GM12878 (cell line): Measurements from ENCODE around the gene HUS1B. TPM values are rescaled to one million over a fixed set of nuclear protein-coding genes. Genes with fewer than 3 reads are reported as not detected.

Experiments used
- E4F1 ChIP-seq: fragments of 450-650 bp; IDR thresholded peaks from 2 replicates; pipeline ENCODE4 v1.6.1; 2018; ENCODE audit warnings: borderline replicate concordance, mild to moderate bottlenecking; ENCODE audit not compliant: partially characterized antibody
- MAX ChIP-seq: IDR thresholded peaks from 2 replicates; pipeline ENCODE4 v1.6.1; 2012; ENCODE audit warnings: low read depth, low read length, improper control_type of control experiment
- NR2C2 ChIP-seq: IDR thresholded peaks from 2 replicates; pipeline ENCODE4 v1.6.1; 2011; ENCODE audit warnings: borderline replicate concordance, low read depth; ENCODE audit not compliant: control insufficient read depth, insufficient read length
- NR2F1 ChIP-seq: fragments of 450-650 bp; conservative IDR thresholded peaks from 2 replicates; pipeline ENCODE4 v1.6.1; 2017; ENCODE audit warnings: mild to moderate bottlenecking
- PRDM15 ChIP-seq: fragments of 450-650 bp; formaldehyde crosslinking; IDR thresholded peaks from 2 replicates; pipeline ENCODE4 v1.4.0; 2020; ENCODE audit warnings: mild to moderate bottlenecking, moderate library complexity
- polyA plus RNA-seq, 11 experiments: library from polyadenylated mRNA; depleted of rRNA in 4 of 11; unstranded in 6 of 11; stranded (reverse) in 5 of 11; fragments of >200 nt; fragmentation: Nextera tagmentation in 4 of 11; fragmentation: Illumina TruSeq in 1 of 11; extraction: Ambion mirVana in 4 of 11; extraction: Trizol in 1 of 11; gene quantifications; 1 replicate in 1 of 11; 2 replicates in 10 of 11; pipeline versions ENCODE4 v1.2.1 to v1.2.3, GENCODE V29; 2011 to 2016; ENCODE audit warnings: inconsistent platforms in 2 of 11, missing spikeins in 2 of 11, low read depth in 1 of 11
- total RNA-seq, 4 experiments: library from RNA; depleted of rRNA in 3 of 4; stranded (reverse); fragments of >200 nt in 3 of 4; fragmentation: Illumina TruSeq in 1 of 4; extraction: Trizol in 1 of 4; gene quantifications; 2 replicates each; pipeline versions ENCODE4 v1.2.1 to v1.2.3, GENCODE V29; 2013 to 2021

The HUS1B gene
- total and polyA plus RNA-seq, 10 of the 15 experiments (the other 5 are each of a cell fraction or from before 2014, with no cell fraction given) = 0.11 to 1.3 (median 0.68) TPM; not detected in 3

- TF ChIP-seq PRDM15 (no peak), E4F1 (no peak), NR2C2 (no peak), MAX (no peak), NR2F1 (no peak)
Measured at GRCh38 chr6:674406-674805, 17.5 kb upstream of the HUS1B start (continued).
